Fibroblast of the aortic adventitia (primary cell): Measurements from ENCODE around the gene PRKRA. TPM values are rescaled to one million over a fixed set of nuclear protein-coding genes. Genes with fewer than 3 reads are reported as not detected.

Experiments used
- DNase-seq: peaks from one replicate; pipeline ENCODE4 v3.0.0-alpha.2; 2010; ENCODE audit warnings: low read depth
- H3K4me3 ChIP-seq: 2 replicates; pipeline ENCODE4 v1.5.1; 2011; ENCODE audit warnings: low read depth, mild to moderate bottlenecking, control low read depth, low read length, moderate library complexity
- CTCF ChIP-seq: IDR thresholded peaks from 2 replicates; pipeline ENCODE4 v1.5.1; 2011; ENCODE audit warnings: mild to moderate bottlenecking, low read length, control low read depth, inconsistent platforms; ENCODE audit not compliant: insufficient read depth
- total RNA-seq: library from RNA; depleted of rRNA; stranded (reverse); fragments of >200 nt; gene quantifications from 2 replicates; pipeline ENCODE4 v1.2.3, GENCODE V29; 2012; ENCODE audit warnings: low replicate concordance

The PRKRA gene
- total RNA-seq, 1 donor: 55.8 TPM

GRCh38 chr2:178449700-178450523 is 1.1 kb downstream of the PRKRA start:
- H3K4me3 ChIP-seq: peak overlapping the region; percentile 89
- TF ChIP-seq CTCF: no peak
- DNase-seq: peak; percentile 16

GRCh38 chr2:178448968-178449661 is 1.9 kb downstream of the PRKRA start:
- H3K4me3 ChIP-seq: no peak overlapping the region
- TF ChIP-seq CTCF: no peak
- peak; percentile 2 for DNase-seq

- H3K4me3 ChIP-seq: no peak overlapping the region
- no peak for TF ChIP-seq CTCF
- DNase-seq: no peak
These were observed 9.5 kb downstream of the PRKRA start for GRCh38 chr2:178441426-178441825.

GRCh38 chr2:178436662-178437061 is 14.3 kb downstream of the PRKRA start:
- no peak for DNase-seq
- no peak for TF ChIP-seq CTCF
- no peak overlapping the region for H3K4me3 ChIP-seq

- no peak for TF ChIP-seq CTCF
- no peak overlapping the region for H3K4me3 ChIP-seq
- DNase-seq: no peak
These were observed 21.6 kb downstream of the PRKRA start for GRCh38 chr2:178429336-178429735.

GRCh38 chr2:178428396-178428806 is 22.6 kb downstream of the PRKRA start:
- TF ChIP-seq CTCF: no peak
- no peak for DNase-seq
- H3K4me3 ChIP-seq: no peak overlapping the region
